Lower lobe of right lung (tissue), 2 donors: ENCODE measurements around the gene NRXN3. TPM values are rescaled to one million over a fixed set of nuclear protein-coding genes. Genes with fewer than 3 reads are reported as not detected.

Experiments used
- ATAC-seq, 2 donors: fragments of 200-7000 bp; cut with Tn5 transposase; one replicate each; pipeline ENCODE4 v1.9.1; 2020 to 2022; ENCODE audit warnings: mild to moderate bottlenecking in 2 of 2, moderate library complexity in 2 of 2
- DNase-seq: peaks from one replicate; pipeline ENCODE4 v3.0.0-alpha.2; 2020
- H3K27ac ChIP-seq: fragments of 200-600 bp; one replicate; pipeline ENCODE4 v1.8.0; 2022
- H3K27me3 ChIP-seq: fragments of 200-600 bp; one replicate; pipeline ENCODE4 v1.8.0; 2022; ENCODE audit warnings: low read depth
- H3K36me3 ChIP-seq: fragments of 200-600 bp; one replicate; pipeline ENCODE4 v1.8.0; 2022; ENCODE audit warnings: mild to moderate bottlenecking
- H3K4me1 ChIP-seq: fragments of 200-600 bp; one replicate; pipeline ENCODE4 v1.8.0; 2022
- H3K4me3 ChIP-seq: fragments of 200-600 bp; one replicate; pipeline ENCODE4 v1.8.0; 2022; ENCODE audit warnings: mild to moderate bottlenecking
- H3K9me3 ChIP-seq: fragments of 200-600 bp; one replicate; pipeline ENCODE4 v1.8.0; 2022
- intact Hi-C: fragments of 100-400 bp; cut with DNase I; formaldehyde crosslinking; loops from one replicate; pipeline ENCODE4 v1.11.0; 2022
- total RNA-seq: library from RNA; stranded (reverse); fragmentation: NEBNext Ultra II Directional; extraction: Animal tissue kit (Norgen Biotek cat#: 25700); gene quantifications from one replicate; pipeline ENCODE4 v1.2.1, GENCODE V29; 2021
- TF ChIP-seq, protein P1 (sequence below): fragments of 200-600 bp; IDR thresholded peaks from one replicate; pipeline ENCODE4 v1.8.0; 2022; ENCODE audit warnings: antibody characterized with exemption, mild to moderate bottlenecking
- donor health status: DM: no; HTN: yes; CAD: no; lungs with severe emphysema.

The NRXN3 gene
- total RNA-seq, 1 donor from 2014 or later: 9.0 TPM

GRCh38 chr14:78823516-78823915, 653.3 kb downstream of the NRXN3 start:
- TF ChIP-seq, protein P1, sequence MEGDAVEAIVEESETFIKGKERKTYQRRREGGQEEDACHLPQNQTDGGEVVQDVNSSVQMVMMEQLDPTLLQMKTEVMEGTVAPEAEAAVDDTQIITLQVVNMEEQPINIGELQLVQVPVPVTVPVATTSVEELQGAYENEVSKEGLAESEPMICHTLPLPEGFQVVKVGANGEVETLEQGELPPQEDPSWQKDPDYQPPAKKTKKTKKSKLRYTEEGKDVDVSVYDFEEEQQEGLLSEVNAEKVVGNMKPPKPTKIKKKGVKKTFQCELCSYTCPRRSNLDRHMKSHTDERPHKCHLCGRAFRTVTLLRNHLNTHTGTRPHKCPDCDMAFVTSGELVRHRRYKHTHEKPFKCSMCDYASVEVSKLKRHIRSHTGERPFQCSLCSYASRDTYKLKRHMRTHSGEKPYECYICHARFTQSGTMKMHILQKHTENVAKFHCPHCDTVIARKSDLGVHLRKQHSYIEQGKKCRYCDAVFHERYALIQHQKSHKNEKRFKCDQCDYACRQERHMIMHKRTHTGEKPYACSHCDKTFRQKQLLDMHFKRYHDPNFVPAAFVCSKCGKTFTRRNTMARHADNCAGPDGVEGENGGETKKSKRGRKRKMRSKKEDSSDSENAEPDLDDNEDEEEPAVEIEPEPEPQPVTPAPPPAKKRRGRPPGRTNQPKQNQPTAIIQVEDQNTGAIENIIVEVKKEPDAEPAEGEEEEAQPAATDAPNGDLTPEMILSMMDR: no peak
- no peak overlapping the region for H3K27ac ChIP-seq
- ATAC-seq (no peak), DNase-seq (no peak)
- H3K9me3 ChIP-seq: no peaks in the 10 kb centered on the region
- no peak overlapping the region for H3K4me3 ChIP-seq
- H3K4me1 ChIP-seq: no peaks in the 10 kb centered on the region
- no peaks in the 10 kb centered on the region for H3K36me3 ChIP-seq
- intact Hi-C loops: no loop called here
- no peaks in the 10 kb centered on the region for H3K27me3 ChIP-seq

GRCh38 chr14:78829274-78829673, 659.1 kb downstream of the NRXN3 start:
- H3K27ac ChIP-seq: no peak overlapping the region
- no peaks in the 10 kb centered on the region for H3K36me3 ChIP-seq
- no peaks in the 10 kb centered on the region for H3K9me3 ChIP-seq
- ATAC-seq (no peak), DNase-seq (no peak)
- no peak overlapping the region for H3K4me3 ChIP-seq
- no peaks in the 10 kb centered on the region for H3K4me1 ChIP-seq
- no peaks in the 10 kb centered on the region for H3K27me3 ChIP-seq
- intact Hi-C loops: no loop called here
- TF ChIP-seq, protein P1: no peak

DNA sequence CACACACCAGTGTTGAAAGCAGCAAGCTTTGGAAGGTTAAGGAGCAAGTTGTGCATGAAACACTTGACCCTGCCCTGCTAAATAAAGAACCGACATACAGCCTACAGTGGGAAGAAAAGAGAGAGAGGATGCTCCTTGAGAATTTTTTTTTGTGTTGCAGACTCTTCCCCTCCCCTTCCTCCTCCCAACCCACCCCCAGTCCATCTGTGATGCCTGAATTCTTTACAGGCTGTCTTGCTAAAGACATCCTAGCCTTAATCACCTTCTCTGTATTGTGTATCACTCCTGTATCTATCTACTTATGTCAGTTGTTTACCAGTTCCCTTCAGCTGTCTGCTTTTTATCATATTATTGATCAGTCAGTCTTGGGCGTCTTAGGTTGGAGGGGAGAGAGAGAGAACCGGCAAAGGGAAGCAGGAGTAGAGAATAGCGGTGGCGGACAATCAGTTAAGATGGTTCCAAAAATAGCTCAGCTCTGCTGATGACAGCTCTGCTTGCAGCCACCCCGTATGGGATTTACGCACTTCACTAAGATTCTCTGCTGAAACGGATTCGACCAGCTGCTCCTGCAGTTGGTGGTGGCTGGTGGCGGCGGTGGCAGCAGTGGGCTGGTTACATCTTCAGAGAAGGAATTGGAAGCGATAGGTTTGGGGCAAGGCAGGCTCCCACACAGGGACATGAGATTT, 664.7 kb downstream of the NRXN3 start:
- H3K9me3 ChIP-seq: no peaks in the 10 kb centered on the region
- ATAC-seq (no peak), DNase-seq (no peak)
- intact Hi-C loops: no loop called here
- TF ChIP-seq, protein P1: no peak
- no peak overlapping the region for H3K27ac ChIP-seq
- peaks cover 6% of the 10 kb centered on the region for H3K27me3 ChIP-seq
- no peak overlapping the region for H3K4me3 ChIP-seq
- H3K36me3 ChIP-seq: no peaks in the 10 kb centered on the region
- no peaks in the 10 kb centered on the region for H3K4me1 ChIP-seq

- no peak for DNase-seq
- no peaks in the 10 kb centered on the region for H3K4me1 ChIP-seq
- no peaks in the 10 kb centered on the region for H3K36me3 ChIP-seq
- peaks cover 6% of the 10 kb centered on the region for H3K27me3 ChIP-seq
- no peaks in the 10 kb centered on the region for H3K9me3 ChIP-seq
- intact Hi-C loops: no loop called here
- no peak overlapping the region for H3K27ac ChIP-seq
- TF ChIP-seq, protein P1: no peak
- no peak overlapping the region for H3K4me3 ChIP-seq
- ATAC-seq: no peak
Observed at GRCh38 chr14:78835909-78836308, 665.7 kb downstream of the NRXN3 start.

GRCh38 chr14:78836777-78837176, 666.6 kb downstream of the NRXN3 start:
- ATAC-seq (no peak), DNase-seq (no peak)
- H3K36me3 ChIP-seq: no peaks in the 10 kb centered on the region
- no peaks in the 10 kb centered on the region for H3K4me1 ChIP-seq
- TF ChIP-seq, protein P1: peak; percentile 39
- H3K27ac ChIP-seq: no peak overlapping the region
- no peak overlapping the region for H3K4me3 ChIP-seq
- intact Hi-C loops: no loop called here
- H3K27me3 ChIP-seq: peaks cover 6% of the 10 kb centered on the region
- no peaks in the 10 kb centered on the region for H3K9me3 ChIP-seq
